Liver (tissue), 3 donors: Measurements from ENCODE around the gene UBE2N.

ENCODE experiments used
- TF ChIP-seq, protein P1 (sequence below): fragments of 150-350 bp; IDR thresholded peaks from 2 replicates; pipeline ENCODE4 v1.5.1; 2017; ENCODE audit warnings: improper control_type of control experiment, low read depth, low read length; ENCODE audit not compliant: missing input control
- TF ChIP-seq, protein P2 (sequence below): IDR thresholded peaks from 2 replicates; pipeline ENCODE4 v1.6.1; 2016; ENCODE audit warnings: antibody characterized with exemption
- TF ChIP-seq, protein P3 (sequence below): IDR thresholded peaks from 2 replicates; pipeline ENCODE4 v1.6.1; 2016; ENCODE audit warnings: antibody characterized with exemption
- donor health status: healthy.
- donor health status: healthy.

GRCh38 chr12:93379981-93380361, 61.8 kb downstream of the UBE2N start:
- TF ChIP-seq, protein P1, sequence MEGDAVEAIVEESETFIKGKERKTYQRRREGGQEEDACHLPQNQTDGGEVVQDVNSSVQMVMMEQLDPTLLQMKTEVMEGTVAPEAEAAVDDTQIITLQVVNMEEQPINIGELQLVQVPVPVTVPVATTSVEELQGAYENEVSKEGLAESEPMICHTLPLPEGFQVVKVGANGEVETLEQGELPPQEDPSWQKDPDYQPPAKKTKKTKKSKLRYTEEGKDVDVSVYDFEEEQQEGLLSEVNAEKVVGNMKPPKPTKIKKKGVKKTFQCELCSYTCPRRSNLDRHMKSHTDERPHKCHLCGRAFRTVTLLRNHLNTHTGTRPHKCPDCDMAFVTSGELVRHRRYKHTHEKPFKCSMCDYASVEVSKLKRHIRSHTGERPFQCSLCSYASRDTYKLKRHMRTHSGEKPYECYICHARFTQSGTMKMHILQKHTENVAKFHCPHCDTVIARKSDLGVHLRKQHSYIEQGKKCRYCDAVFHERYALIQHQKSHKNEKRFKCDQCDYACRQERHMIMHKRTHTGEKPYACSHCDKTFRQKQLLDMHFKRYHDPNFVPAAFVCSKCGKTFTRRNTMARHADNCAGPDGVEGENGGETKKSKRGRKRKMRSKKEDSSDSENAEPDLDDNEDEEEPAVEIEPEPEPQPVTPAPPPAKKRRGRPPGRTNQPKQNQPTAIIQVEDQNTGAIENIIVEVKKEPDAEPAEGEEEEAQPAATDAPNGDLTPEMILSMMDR = no peak
- TF ChIP-seq, protein P2, sequence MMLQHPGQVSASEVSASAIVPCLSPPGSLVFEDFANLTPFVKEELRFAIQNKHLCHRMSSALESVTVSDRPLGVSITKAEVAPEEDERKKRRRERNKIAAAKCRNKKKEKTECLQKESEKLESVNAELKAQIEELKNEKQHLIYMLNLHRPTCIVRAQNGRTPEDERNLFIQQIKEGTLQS = no peak
- TF ChIP-seq, protein P3, sequence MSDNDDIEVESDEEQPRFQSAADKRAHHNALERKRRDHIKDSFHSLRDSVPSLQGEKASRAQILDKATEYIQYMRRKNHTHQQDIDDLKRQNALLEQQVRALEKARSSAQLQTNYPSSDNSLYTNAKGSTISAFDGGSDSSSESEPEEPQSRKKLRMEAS = no peak
